ENCODE data around the gene SELENOM. TPM values are rescaled to one million over a fixed set of nuclear protein-coding genes. Genes with fewer than 3 reads are reported as not detected.

SELENOM gene
- total and polyA plus RNA-seq, 2 donors from 2014 or later: 154 to 291 TPM

DNA sequence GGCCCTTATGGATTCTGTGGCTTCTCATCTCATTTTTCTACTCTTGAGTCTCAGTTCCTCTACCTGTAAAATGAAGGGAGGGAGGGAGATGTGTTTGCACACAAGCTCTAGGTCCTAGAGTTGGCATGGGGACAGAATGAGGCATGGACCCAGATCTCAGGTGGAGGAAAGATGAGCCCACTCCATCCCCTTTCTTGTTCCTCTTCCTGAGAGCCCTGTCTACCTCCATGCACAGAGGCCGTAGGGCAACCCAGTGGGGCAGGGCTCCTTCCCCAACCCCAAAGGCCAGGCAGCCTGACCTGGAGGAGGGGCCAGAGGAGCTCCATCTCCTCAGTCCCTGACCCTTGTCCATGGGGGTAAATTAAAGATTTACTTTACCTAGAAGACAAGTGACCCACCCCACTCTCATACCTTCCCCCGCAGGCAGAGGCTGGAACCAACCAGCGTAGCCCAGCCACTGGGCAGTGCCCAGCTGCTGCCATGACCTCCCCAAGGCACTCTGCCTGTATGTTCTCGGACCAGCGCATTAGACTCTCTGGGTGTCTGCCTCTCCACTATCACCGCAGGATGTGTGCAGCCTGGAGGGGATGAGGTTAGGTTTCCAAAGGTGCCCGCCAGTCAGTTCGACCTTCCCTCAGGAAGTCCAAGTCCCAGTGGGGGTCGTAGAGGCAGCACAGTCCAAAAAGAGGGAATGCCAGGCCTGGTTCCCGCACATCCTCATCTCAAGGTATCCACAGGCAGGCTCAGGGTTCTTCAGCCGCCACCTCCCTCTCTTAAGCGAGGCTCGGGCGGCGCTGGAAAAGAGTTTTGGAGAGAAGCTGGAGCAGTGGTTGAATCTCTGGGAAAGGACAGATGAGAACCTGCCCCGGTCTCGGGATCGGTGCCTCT is 23.2 kb downstream of the SELENOM start:
- Histone ChIP-seq H3K27ac (ENCODE audit: low read depth in 2 of 2, low read length in 2 of 2) (peak overlapping the region; percentile 94 to 97), H3K9ac (ENCODE audit: low read length in 3 of 3) (peak overlapping the region; percentile 52 to 97 (median 94)), H3K9me3 (ENCODE audit: control insufficient read depth in 2 of 3, insufficient read depth in 1 of 3, low read length in 3 of 3) (no peaks in the 10 kb centered on the region), H3K4me3 (ENCODE audit: low read length in 3 of 3) (peak overlapping the region; percentile 65 to 88 (median 84)), H3K27me3 (ENCODE audit: control insufficient read depth, insufficient read depth, low read length) (no peaks in the 10 kb centered on the region), H3K36me3 (ENCODE audit: control insufficient read depth in 2 of 3, insufficient read depth in 3 of 3, low read length in 3 of 3) (peaks cover 3 to 29% (median 11%) of the 10 kb centered on the region in 3 donors), H3K4me1 (ENCODE audit: control insufficient read depth in 2 of 3, insufficient read depth in 2 of 3, low read depth in 1 of 3, low read length in 3 of 3) (peaks cover 0 to 52% (median 31%) of the 10 kb centered on the region in 3 donors)
- DNase-seq (peak in 2 of 5 donors; percentile 29 to 63), FAIRE-seq (no peak)
- intact Hi-C loops (cut with DNase I): no loop called here
- TF ChIP-seq, protein P1, sequence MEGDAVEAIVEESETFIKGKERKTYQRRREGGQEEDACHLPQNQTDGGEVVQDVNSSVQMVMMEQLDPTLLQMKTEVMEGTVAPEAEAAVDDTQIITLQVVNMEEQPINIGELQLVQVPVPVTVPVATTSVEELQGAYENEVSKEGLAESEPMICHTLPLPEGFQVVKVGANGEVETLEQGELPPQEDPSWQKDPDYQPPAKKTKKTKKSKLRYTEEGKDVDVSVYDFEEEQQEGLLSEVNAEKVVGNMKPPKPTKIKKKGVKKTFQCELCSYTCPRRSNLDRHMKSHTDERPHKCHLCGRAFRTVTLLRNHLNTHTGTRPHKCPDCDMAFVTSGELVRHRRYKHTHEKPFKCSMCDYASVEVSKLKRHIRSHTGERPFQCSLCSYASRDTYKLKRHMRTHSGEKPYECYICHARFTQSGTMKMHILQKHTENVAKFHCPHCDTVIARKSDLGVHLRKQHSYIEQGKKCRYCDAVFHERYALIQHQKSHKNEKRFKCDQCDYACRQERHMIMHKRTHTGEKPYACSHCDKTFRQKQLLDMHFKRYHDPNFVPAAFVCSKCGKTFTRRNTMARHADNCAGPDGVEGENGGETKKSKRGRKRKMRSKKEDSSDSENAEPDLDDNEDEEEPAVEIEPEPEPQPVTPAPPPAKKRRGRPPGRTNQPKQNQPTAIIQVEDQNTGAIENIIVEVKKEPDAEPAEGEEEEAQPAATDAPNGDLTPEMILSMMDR (IDR thresholded peaks at IDR 0.05; ENCODE audit: borderline replicate concordance, extremely low read depth, insufficient read depth): no peak

DNA sequence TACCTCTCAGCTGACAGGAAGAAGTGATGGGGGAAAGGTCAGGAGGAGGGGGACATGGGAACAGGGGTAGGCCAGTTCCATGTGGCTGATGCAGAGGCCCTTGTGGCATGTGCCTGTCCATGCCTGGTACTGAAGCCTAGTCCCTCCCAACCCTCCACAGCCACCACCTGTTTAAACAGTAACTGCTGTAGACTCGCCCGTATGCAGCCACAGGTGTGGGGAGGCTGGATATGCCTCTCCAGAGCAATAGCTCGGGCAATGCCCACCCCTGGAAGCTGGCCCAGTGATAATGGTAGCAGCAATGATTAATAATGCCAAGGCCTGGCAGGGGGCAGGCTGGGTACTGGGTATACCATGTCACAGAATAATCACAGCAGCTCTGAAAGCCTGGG is 24.0 kb downstream of the SELENOM start:
- Histone ChIP-seq H3K27ac (ENCODE audit: low read depth in 2 of 2, low read length in 2 of 2) (peak overlapping the region; percentile 94 to 97), H3K27me3 (ENCODE audit: control insufficient read depth, insufficient read depth, low read length) (no peaks in the 10 kb centered on the region), H3K4me3 (ENCODE audit: low read length in 3 of 3) (peak overlapping the region; percentile 4 to 88 (median 84)), H3K36me3 (ENCODE audit: control insufficient read depth in 2 of 3, insufficient read depth in 3 of 3, low read length in 3 of 3) (peaks cover 3 to 21% (median 5%) of the 10 kb centered on the region in 3 donors), H3K9ac (ENCODE audit: low read length in 3 of 3) (peak overlapping the region in 2 of 3 donors; percentile 58 to 84), H3K4me1 (ENCODE audit: control insufficient read depth in 2 of 3, insufficient read depth in 2 of 3, low read depth in 1 of 3, low read length in 3 of 3) (peaks cover 0 to 53% (median 31%) of the 10 kb centered on the region in 3 donors), H3K9me3 (ENCODE audit: control insufficient read depth in 2 of 3, insufficient read depth in 1 of 3, low read length in 3 of 3) (no peaks in the 10 kb centered on the region)
- intact Hi-C loops (cut with DNase I): no loop called here
- FAIRE-seq: no peak
- DNase-seq: peak; percentile 31 to 80 (median 64)
- TF ChIP-seq, protein P1 (IDR thresholded peaks at IDR 0.05; ENCODE audit: borderline replicate concordance, extremely low read depth, insufficient read depth): no peak

DNA sequence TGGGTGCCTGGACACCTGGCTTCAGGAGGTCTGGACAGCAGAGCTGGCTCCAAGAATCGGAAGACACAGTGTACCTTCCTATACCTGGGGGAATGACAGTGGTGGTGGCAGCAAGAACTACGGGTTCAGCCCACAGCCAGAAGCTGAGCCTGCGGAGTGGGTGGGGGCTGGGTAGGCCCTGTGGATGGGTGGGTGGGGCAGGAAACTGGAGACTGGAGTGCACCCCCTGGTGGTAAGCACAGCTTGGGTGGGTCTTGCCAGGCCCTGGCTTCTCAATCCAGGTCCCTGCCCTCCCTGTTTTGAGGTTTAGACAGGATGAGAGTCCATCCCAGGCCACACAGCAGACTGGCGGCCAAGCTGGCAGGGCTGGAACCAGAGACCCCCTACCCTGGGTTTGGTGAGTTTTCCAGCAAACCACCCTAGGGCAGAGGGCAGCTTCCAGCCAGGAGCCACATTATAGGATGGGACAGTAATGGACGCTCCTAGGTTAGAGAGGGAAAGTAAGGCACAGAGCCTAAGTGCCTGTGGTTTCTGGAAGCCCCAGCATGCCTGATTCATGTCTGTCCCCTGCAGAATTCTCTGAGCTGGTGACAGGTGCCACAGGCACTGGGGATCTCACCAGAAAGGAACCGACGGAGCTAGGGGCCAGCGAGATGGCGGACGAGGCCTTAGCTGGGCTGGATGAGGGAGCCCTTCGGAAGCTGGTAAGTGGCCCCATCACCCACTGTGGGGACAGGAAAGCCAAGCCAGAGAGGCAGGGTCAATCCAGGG is 24.6 kb downstream of the SELENOM start:
- FAIRE-seq (no peak), DNase-seq (peak in 4 of 5 donors; percentile 32 to 87 (median 69))
- peak overlapping the region; percentile 94 to 97 for H3K27ac ChIP-seq (ENCODE audit: low read depth in 2 of 2, low read length in 2 of 2)
- intact Hi-C loops (cut with DNase I): no loop called here
- H3K27me3 ChIP-seq (ENCODE audit: control insufficient read depth, insufficient read depth, low read length): no peaks in the 10 kb centered on the region
- peak overlapping the region; percentile 4 to 88 (median 84) for H3K4me3 ChIP-seq (ENCODE audit: low read length in 3 of 3)
- TF ChIP-seq, protein P1 (IDR thresholded peaks at IDR 0.05; ENCODE audit: borderline replicate concordance, extremely low read depth, insufficient read depth): peak; percentile 27
- peaks cover 0 to 16% (median 0%) of the 10 kb centered on the region in 3 donors for H3K36me3 ChIP-seq (ENCODE audit: control insufficient read depth in 2 of 3, insufficient read depth in 3 of 3, low read length in 3 of 3)
- H3K4me1 ChIP-seq (ENCODE audit: control insufficient read depth in 2 of 3, insufficient read depth in 2 of 3, low read depth in 1 of 3, low read length in 3 of 3): peaks cover 0 to 53% (median 31%) of the 10 kb centered on the region in 3 donors
- peak overlapping the region in 2 of 3 donors; percentile 58 to 84 for H3K9ac ChIP-seq (ENCODE audit: low read length in 3 of 3)
- no peaks in the 10 kb centered on the region for H3K9me3 ChIP-seq (ENCODE audit: control insufficient read depth in 2 of 3, insufficient read depth in 1 of 3, low read length in 3 of 3)

Measured in kidney (tissue), 14 donors.